Hepatocyte (in vitro differentiated cells): ENCODE measurements around the gene BTRC.

Source experiments
- CTCF ChIP-seq: fragments of 200-600 bp; sonication (generic); IDR thresholded peaks from 2 replicates; pipeline ENCODE4 v1.5.1; 2016; ENCODE audit warnings: antibody characterized with exemption, mild to moderate bottlenecking; ENCODE audit not compliant: poor library complexity
- EZH2 ChIP-seq: fragments of 200-600 bp; sonication (generic); IDR thresholded peaks from 2 replicates; pipeline ENCODE4 v1.6.1; 2016; ENCODE audit warnings: antibody characterized with exemption, mild to moderate bottlenecking, borderline replicate concordance
- EZH2phosphoT487 ChIP-seq: fragments of 200-600 bp; sonication (generic); IDR thresholded peaks from one replicate; pipeline ENCODE4 v1.6.1; 2018; ENCODE audit warnings: antibody characterized with exemption, mild to moderate bottlenecking, low read depth, moderate library complexity; ENCODE audit not compliant: unreplicated experiment, severe bottlenecking

GRCh38 chr10:101588879-101589278, 234.9 kb downstream of the BTRC start:
- no peak for TF ChIP-seq CTCF
- TF ChIP-seq EZH2phosphoT487, result no peak
- TF ChIP-seq EZH2, result no peak
